HG03521 (cell line): ENCODE measurements around the gene TFF3.

Experiments
- ATAC-seq: cut with Tn5 transposase; IDR thresholded peaks from one replicate; pipeline ENCODE4 v1.9.1; 2021; ENCODE audit warnings: mild to moderate bottlenecking, moderate library complexity; ENCODE audit not compliant: unreplicated experiment

The TFF3 gene

DNA sequence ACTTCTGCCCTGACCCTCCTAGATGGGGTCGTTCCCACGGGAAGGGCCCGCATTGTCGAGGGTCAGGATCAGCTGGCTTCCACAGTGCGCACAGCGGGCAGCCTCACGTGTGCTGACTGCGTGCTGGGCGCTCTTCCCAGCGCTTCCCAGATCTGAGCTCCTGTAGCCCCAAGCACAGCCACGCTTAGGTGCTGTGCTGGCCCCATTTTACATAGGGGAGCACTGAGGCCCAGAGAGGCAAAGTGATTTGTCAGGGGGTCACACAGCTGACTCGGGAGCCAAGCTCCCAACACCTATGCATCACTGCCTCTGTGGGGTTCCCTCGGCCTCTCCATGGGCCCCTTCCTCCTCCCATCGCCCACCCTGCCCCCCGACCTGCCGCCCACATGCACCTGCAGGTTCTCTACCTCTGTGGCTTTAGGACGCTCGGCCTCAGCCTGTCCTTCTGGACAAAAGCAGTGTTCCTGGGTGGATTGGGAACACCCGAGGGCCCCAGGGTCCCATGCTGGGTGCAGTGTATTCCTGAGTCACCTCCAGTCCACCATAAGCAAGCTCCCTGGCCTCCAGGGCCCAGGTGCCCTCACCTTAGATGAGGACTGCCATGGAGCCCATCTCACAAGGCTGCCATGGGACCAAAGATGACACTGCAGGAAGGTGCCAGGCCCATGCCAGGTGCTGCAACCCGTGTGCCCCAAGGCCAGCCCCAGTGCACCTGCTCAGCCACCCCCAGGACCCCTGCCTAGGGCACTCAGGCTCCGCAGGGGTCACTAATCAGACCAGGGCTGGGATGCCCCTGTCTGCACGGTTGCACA is 23.3 kb downstream of the TFF3 start:
- no peak for ATAC-seq

DNA sequence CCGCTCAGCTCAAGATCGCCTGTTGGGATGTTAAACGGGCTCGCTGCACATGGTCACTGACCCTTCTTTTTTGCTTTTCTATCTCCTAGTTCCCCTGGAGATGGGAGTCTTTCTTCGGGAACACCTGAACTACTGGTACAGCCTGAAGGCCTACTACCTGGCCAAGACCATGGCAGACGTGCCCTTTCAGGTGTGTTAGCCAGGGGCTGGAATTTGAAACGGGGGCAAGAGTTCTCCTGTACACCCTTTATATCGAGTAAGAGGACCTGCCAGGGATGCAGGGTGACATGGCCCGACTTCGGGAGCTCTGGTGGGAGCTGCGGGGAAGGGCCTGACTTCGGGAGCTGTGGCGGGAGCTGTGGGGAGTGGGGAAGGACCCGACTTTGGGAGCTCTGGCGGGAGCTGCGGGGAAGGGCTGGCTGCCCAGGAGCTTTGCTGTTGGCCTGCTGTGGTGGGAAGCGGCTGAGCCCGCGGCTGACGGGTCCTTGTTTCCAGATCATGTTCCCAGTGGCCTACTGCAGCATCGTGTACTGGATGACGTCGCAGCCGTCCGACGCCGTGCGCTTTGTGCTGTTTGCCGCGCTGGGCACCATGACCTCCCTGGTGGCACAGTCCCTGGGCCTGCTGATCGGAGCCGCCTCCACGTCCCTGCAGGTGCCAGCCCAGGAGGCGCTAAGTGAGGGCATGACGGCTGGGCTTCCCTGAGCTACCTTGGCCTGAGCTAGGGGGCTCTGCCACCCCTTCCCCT is 24.0 kb downstream of the TFF3 start:
- no peak for ATAC-seq

DNA sequence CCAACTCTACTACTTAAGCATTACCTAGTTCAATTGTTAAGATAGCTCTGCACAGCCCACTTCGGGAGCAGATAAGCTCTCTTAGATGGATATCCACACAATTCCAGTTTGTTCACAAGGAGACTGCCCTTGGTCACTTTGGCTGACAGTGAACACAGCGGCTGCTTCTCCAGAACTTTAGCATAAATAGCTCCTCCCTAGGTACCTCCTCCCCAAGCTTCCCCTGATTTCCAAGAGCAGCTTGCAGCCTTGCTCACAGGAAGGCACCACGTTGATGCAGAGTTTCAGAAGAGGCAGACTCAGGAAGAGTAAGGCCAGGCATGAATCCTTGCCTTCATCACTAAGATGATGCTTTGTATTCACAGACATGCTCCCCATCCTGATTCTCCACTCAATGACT is 24.7 kb downstream of the TFF3 start:
- no peak for ATAC-seq

DNA sequence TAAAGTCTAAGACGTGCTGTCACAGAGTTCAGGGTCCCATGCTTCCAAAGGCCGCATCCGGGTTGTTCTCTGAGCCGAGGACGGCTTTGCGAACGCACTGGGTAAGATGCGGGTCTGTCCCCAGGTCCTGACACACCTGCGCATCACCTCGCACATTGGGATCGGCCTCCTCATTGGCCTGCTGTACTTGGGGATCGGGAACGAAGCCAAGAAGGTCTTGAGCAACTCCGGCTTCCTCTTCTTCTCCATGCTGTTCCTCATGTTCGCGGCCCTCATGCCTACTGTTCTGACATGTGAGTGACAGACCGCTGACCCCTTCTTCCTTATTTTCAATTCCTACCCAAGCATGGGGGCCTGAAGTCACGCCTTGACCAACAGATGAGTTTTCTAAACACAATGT is 25.3 kb downstream of the TFF3 start:
- no peak for ATAC-seq

DNA sequence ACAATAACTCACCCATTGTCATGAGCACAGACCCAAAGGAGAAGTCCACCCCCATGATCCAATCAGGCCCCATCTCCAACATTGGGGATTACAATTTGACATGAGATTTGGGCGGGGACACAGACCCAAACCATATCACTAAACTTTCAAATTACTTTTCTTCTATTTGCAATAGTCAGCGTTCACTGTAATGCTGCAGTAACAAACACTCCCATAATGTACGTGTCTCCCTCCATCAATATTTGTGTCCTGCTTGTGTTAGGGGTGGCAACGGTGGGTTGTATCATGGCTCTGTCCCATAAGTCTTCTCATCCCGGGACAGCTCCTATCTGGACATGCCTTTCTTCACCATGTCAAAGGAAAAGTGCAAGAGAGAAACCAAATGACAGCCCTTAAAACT is 26.2 kb downstream of the TFF3 start:
- no peak for ATAC-seq

DNA sequence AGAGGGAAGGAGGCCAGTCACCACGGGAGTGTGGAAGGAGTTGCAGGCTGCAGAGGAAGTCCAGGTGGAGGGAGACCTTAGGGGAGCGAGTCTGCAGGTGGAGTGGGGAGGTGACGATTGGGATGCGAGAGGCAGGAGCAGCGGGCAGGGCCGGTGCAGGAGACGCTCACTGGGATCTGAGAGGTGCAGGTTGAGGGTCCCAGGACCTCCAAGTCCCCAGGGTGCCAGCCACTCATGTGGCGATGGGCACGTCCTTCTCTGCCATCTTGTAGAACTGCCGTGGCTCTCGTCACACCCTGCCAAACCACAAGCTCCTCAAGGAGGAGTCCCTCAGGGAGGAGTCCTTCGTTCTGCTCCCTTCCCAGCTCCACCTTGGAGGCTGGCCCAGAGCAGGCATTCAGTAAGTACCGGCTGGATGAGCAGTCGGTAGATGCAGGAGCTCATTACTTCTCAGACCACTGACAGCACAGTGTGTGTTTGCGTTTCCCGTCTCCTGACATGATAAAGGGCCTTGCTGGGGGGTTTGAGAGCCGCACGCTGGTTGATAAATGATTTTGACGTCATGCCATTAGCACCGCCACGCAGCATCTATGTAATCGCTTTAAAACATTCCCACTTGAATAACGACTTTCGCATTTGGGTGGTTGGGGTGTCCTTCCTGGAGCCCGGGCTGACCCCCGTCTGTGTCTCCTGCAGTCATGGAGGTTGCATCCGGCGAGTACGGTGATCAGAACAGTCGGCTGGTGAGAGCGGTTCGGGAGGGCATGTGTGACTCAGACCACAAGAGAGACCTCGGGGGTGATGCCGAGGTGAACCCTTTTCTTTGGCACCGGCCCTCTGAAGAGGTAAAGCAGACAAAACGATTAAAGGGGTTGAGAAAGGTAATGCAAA is 27.8 kb downstream of the TFF3 start:
- ATAC-seq = no peak

DNA sequence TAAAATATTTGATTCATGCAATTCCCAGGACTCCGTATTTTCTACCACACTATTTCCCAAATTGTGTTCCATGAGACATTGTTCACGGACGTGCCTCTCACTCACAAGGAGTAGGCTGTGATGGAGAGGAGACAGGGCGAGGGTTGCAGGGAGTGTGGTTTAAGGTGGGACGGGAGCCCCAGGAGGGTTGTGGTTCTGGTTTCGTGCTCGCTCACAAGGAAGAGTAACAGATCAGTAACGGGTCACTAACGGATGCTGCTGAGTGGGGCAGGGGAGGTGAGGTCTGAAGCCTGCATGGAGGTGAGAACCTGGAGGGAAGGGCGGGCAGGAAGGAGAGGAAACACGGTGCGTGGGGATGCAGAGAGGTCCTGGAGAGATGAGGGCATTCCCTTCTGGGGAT is 28.8 kb downstream of the TFF3 start:
- ATAC-seq = no peak

DNA sequence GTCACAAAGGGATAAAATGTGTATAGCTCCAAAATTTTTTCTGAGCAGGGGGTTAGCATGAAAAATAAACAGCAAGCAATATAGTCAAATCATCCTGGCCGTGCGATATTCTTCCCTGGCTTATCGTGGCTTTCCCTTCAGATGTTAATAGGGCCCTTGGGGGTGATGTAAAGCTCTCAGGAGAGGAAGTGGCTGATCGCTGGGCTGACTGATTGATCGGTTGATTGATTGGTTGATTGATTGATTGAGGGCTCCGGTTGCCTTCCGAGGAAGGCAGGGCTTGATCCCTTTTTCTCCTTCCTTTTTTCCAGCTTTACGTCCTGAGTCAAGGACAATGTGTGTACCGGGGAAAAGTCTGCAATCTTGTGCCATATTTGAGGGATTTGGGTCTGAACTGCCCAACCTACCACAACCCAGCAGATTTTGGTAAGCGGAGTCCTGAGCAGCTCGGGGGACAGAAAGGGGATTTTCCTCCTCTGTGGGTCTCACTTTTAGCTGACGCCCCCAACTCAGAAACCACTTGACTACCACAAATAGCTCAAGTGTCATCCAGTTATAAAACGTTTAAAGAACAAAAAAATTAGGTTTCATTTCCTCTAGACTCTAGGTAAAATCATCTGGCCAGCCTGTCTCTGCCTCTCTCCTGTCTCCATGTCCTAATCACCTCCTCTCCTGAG is 29.5 kb downstream of the TFF3 start:
- ATAC-seq = no peak

DNA sequence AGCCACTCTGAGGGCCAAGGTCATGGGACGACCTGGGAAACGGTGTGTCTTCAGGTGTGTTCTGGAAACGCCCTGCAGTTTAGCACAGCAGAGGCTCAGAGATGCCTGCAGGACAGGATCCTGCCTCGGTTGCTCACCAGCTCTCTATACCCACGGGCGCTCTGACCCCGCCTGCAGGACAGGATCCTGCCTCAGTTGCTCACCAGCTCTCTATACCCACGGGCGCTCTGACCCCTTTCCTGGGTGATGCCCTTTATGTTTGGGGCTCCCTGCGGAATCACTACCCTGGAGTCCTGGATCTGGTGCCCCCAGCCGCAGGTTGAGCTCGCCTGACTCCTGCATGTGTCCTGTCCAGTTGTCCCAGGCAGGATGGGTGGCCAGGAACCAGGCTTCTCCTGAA is 32.5 kb downstream of the TFF3 start:
- ATAC-seq = no peak

DNA sequence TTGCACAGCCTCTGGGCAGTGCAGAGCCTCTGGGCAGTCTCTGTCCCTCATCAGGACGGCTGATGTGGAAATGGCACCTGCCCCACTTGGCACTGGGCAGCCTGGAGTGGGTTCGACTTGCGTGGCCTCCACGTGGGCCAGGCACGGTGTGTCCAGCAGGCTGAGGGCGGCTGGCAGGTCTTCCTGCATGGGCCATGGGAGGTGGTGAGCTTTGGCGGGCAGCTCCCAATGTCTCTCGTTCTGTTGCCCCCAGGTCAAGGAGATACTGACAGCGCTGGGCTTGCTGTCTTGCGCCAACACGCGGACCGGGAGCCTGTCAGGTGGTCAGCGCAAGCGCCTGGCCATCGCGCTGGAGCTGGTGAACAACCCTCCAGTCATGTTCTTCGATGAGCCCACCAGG is 33.2 kb downstream of the TFF3 start:
- ATAC-seq = no peak

DNA sequence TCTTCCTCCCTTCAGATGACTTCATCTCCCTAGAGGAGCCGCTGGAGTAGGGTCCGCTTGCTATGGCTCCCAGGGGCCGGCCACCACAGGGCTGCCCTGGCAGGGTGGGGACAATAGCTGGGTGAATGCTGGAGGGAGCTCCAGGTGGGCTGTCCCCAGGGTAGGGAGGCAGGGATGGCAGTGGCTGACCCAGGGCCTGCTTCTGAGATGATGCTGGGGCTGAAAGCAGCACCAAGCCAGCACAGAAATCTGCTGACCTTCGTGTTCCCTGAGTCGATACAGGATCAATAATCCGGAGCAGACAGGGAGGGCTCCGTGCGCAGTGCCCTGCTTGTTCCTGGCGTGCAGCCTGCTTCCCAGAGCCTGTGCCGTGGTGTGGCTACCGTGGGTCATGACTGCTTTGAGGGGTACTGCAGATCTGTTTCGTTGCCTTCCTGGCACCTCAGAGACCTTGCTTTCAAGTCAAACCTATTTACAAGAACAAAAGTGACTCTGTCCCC is 34.0 kb downstream of the TFF3 start:
- no peak for ATAC-seq

DNA sequence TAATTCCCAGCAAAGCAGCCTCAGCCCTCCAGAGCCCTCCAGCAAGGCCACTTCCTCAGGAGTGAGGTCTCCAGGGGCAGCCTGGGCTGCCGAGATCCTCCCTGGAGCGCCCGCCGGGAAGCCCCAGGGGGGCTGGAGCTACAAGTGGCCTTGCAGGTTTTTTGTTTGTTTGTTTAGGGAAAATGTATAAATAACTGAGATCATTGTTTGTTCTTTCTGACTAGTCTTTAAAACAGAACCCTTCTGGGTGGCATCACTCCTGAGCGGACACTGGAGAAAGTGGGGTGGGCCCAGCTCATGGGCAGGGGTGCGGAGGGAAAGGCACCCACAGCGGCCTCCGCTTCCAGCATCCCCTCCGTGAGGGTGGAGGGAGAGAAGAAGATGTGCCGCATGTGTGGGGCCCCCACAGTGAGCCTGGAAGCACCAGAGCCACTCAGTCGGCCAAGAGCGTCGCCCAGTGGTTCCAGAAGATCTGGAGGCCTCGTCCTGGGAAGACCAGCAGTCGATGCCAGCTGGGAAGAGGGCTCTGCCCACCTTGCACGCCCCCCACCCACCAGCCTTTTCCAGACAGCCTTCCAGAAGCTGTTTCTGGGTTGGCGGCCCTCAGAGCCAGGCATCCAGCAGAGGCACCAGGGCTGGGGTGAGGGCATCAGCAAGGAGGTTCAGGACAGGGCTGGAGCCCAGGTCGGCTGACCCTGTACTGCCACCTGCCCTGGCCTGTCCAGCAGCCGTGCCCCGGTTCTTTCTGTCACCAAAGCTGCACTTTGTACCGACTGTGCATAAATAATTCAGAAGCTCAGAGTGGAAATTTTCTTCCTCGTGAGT is 34.6 kb downstream of the TFF3 start:
- ATAC-seq = no peak

DNA sequence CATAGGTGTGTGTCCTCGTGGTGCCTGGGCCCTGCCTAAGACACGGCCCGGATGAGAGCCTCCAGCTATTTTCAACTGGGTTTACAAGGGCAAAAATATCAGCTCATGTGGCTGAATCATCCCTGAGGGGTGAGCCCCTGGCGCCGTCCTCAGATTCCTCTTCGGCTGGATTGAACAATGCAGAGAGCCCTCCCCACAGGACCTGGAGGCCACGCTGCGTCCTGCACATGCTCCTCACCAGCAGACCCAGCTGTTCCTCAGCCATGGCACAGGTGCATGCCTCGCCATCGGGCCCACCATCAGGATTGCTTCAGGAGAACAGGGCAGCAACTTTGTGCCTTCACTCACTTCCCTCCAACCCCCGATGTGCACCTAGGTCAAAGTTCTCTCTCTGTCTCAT is 35.3 kb downstream of the TFF3 start:
- no peak for ATAC-seq

DNA sequence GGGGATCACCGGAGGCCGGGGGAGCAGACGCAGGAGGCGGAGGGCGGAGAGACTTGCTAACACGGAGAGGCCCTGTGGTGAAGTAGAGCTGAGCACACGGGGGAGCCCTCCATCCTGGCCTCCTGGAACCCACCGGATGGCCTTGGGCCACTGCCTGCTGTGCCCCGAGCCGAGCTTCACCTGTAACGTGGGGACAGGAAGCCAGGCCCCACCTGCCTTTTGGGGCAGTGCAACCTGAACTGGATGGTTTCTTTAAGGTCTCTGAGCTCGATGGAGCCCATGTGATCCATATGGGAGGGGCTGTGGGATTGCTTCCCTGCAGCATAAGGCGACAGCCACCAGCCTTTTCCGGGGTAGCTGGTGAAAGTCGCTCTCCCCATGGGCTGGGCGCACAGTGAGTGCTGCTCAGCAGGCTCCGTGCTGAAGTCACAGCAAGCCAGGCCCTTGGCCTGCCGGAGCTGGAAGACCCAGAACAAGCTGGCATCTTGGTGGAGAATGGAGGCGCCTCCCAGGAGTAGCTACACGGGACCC is 35.8 kb downstream of the TFF3 start:
- ATAC-seq = no peak

DNA sequence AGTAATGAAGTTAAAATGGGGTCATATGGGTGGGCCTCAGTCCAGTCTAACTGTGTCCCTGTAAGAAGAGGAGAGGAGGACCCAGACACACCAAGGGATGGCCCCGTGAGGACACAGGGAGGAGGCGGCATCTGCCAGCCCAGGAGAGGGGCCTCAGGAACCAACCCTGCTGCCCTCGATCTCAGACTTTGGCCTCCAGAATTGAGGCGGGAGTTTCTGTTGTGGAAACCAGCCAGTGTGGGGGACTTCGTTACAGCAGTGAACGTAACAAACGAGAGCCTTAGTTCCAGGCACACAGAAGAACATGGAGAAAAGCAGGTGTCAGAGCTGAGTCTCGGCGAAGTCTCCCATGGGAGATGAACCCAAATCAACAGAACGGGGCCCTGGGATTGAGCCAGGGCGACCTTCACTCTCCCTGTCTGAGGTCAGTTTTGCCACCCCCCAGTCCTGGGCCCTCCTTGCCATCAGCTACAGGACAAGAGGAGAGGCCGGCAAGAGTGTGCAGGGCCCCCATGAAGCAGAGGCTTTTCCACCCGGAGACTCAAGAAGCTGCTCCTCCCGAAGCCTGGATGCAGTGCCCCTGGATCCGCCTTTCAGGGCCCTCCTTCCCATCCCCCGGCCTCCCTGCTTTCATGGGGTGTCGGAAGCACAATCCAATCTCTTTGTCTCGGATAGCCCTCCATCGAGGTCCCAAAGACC is 36.6 kb downstream of the TFF3 start:
- ATAC-seq = no peak

DNA sequence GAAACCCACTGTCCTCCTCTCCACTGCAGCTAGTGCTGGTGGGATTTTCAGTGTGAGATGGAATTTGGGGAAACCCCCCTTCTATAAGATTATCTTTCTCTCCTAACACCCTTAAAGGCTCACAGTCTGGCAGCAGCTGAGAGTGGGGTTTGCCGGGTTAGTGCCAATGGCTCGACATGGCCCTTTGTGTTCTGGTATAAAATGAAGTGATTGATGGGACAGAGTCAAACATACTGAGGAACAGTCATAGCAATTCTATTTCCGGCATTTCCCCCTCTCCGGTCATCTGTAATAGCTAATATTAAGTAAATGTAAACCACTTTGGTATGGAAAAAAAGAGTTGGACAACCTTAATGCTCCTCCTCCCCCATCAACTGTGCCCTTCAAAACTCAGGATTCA is 37.6 kb downstream of the TFF3 start:
- ATAC-seq = no peak

DNA sequence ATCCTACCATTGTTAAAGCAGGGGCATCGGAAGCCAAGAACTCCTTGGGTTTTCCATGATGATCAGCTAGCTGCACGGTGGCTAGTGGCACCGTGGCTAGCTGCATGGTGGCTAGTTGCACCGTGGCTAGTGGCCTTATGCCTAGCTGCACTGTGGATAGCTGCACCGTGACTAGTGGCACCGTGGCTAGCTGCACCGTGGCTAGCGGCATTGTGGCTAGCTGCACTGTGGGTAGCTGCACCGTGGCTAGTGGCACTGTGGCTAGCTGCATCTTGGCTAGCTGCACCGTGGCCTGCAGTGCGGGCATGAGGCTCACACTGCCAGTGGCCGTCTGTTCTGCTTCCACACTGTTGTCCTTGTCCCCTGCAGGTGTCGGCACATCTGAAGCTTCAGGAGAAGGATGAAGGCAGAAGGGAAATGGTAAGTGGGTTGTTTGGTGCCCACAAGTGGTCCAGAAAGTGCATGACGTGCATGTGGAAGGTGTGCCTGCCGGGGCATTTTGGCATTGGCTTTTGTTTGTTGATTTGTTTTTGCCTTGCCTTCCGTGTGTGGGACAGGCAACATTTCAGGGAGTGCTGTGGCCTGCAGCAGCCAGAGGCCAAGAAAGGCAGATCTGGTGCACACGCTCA is 38.6 kb downstream of the TFF3 start:
- ATAC-seq = no peak

DNA sequence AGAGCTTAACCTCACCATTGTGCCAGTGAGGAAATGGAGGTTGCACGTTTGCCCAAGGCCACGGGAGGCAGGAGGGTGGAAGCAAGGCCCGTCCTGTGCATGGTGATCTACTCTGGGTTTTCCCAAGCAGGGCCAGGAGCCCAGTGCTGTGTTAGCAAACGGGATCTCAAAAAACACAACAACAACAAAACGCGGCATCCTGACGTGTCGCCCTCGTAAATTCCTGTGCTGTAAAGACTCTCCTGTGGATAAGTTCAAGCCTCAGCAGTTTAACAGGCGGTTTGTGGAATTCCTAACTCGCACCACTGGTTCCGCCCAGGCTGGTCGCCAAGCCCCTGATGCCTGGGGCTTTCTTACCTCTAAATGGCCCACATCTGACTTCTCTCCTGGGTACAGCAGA is 39.1 kb downstream of the TFF3 start:
- no peak for ATAC-seq
